ENCODE measurements around the gene MUC16. TPM values are rescaled to one million over a fixed set of nuclear protein-coding genes. Genes with fewer than 3 reads are reported as not detected.

MUC16 gene
- total and polyA plus RNA-seq, 4 donors, result 0.03 to 0.45 TPM; not detected in 2

DNA sequence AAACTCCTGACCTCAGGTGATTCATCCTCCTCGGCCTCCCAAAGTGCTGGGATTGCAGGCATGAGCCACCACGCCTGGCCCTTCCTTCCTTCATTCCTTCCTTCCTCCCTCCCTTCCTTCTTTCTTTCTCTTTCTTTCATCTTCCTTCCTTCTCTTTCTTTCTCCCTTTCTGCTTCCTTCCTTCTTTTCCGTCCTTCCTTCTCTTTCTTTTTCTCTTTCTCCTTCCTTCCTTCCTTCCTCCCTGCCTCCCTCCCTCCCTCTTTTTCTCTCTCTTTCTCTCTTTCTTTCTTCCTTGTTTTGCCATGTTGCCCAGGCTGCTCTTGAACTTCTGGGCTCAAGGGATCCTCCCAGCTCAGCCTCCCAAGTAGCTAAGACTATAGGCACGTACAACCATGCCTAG is 36.5 kb upstream of the MUC16 start:
- DNase-seq (no peak), ATAC-seq (ENCODE audit: low FRiP score) (no peak)
- Histone ChIP-seq H3K27ac (ENCODE audit: low read depth in 1 of 2, low read length in 2 of 2) (no peak overlapping the region), H3K4me1 (ENCODE audit: control insufficient read depth in 1 of 2, insufficient read depth in 2 of 2, low read length in 2 of 2) (no peaks in the 10 kb centered on the region), H3K36me3 (ENCODE audit: control insufficient read depth in 1 of 2, insufficient read depth in 2 of 2, low read length in 1 of 2) (no peaks in the 10 kb centered on the region), H3K9me3 (ENCODE audit: control insufficient read depth, low read length) (no peaks in the 10 kb centered on the region), H3K27me3 (ENCODE audit: control insufficient read depth in 1 of 2, insufficient read depth in 2 of 2, low read length in 1 of 2) (no peaks in the 10 kb centered on the region), H3K4me3 (ENCODE audit: low read length in 2 of 2) (no peak overlapping the region)
- intact Hi-C loops (cut with DNase I), result no loop called here
- WGBS, 2 donors, result 60 to 70% methylated on average over 4 of the region's 4 CpGs

DNA sequence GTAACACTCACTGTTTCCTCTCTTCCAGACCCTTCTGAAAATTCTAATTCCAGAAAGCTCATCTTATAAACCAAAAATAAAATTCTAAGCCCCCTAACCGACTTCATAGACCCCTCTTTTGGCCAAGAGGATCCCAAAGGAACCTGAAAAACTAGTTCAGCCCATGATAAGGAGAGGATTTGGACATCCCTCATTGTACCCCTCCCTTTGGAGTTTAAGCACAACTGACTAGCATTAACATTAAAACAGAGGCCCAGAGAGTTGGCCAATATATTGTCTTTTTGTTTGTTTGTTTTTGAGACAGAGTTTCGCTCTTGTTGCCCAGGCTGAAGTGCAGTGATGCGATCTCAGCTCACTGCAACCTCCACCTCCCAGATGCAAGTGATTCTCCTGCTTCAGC is 34.2 kb upstream of the MUC16 start:
- Histone ChIP-seq H3K36me3 (ENCODE audit: control insufficient read depth in 1 of 2, insufficient read depth in 2 of 2, low read length in 1 of 2) (no peaks in the 10 kb centered on the region), H3K27ac (ENCODE audit: low read depth in 1 of 2, low read length in 2 of 2) (no peak overlapping the region), H3K27me3 (ENCODE audit: control insufficient read depth in 1 of 2, insufficient read depth in 2 of 2, low read length in 1 of 2) (no peaks in the 10 kb centered on the region), H3K9me3 (ENCODE audit: control insufficient read depth, low read length) (no peaks in the 10 kb centered on the region), H3K4me3 (ENCODE audit: low read length in 2 of 2) (no peak overlapping the region), H3K4me1 (ENCODE audit: control insufficient read depth in 1 of 2, insufficient read depth in 2 of 2, low read length in 2 of 2) (no peaks in the 10 kb centered on the region)
- DNase-seq (no peak), ATAC-seq (ENCODE audit: low FRiP score) (no peak)
- intact Hi-C loops (cut with DNase I), result no loop called here
- WGBS, 2 donors, result 50 to 63% methylated on average over 3 of the region's 3 CpGs

DNA sequence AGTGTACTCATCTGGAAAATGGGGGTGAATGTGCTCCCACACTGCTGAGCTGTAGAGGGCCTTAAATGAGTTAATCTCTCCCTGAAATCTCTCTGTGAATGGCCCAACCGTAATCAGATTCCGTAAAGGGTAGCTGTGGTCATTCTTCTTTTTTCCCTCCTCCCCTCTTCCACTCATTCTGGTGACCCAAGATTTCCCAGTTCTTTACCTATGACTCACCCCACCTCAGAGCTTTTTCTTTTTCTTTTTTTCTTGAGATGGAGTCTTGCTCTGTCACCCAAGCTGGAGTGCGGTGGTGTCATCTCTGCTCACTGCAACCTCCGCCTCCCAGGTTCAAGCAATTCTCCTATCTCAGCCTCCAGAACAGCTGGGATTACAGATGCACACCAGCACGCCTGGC is 33.3 kb upstream of the MUC16 start:
- no peaks in the 10 kb centered on the region for H3K36me3 ChIP-seq (ENCODE audit: control insufficient read depth in 1 of 2, insufficient read depth in 2 of 2, low read length in 1 of 2)
- H3K4me1 ChIP-seq (ENCODE audit: control insufficient read depth in 1 of 2, insufficient read depth in 2 of 2, low read length in 2 of 2), result no peaks in the 10 kb centered on the region
- 85 to 88% methylated on average over 5 of the region's 5 CpGs for WGBS, 2 donors
- intact Hi-C loops (cut with DNase I), result no loop called here
- no peak overlapping the region for H3K4me3 ChIP-seq (ENCODE audit: low read length in 2 of 2)
- no peaks in the 10 kb centered on the region for H3K27me3 ChIP-seq (ENCODE audit: control insufficient read depth in 1 of 2, insufficient read depth in 2 of 2, low read length in 1 of 2)
- no peaks in the 10 kb centered on the region for H3K9me3 ChIP-seq (ENCODE audit: control insufficient read depth, low read length)
- H3K27ac ChIP-seq (ENCODE audit: low read depth in 1 of 2, low read length in 2 of 2), result no peak overlapping the region
- ATAC-seq (ENCODE audit: low FRiP score), result no peak
- no peak for DNase-seq

DNA sequence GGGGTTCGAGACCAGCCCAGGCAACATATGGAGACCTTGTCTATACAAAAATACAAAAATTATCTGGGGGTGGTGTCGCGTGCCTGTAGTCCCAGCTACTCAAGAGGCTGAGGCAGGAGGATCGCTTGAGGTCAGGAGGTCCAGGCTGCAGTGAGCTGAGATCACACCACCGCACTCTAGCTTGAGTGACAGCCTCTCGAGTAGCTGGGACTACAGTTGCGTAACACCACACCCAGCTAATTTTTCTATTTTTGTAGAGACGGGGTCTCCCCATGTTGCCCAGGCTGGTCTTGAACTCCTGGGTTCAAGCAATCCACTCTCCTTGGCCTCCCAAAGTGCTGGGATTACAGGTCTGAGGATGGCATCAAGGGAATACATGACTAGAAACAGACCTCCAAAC is 30.8 kb upstream of the MUC16 start:
- 83 to 85% methylated on average over 8 of the region's 8 CpGs for WGBS, 2 donors
- no peak overlapping the region for H3K27ac ChIP-seq (ENCODE audit: low read depth in 1 of 2, low read length in 2 of 2)
- no peaks in the 10 kb centered on the region for H3K9me3 ChIP-seq (ENCODE audit: control insufficient read depth, low read length)
- H3K4me1 ChIP-seq (ENCODE audit: control insufficient read depth in 1 of 2, insufficient read depth in 2 of 2, low read length in 2 of 2), result no peaks in the 10 kb centered on the region
- no peaks in the 10 kb centered on the region for H3K27me3 ChIP-seq (ENCODE audit: control insufficient read depth in 1 of 2, insufficient read depth in 2 of 2, low read length in 1 of 2)
- intact Hi-C loops (cut with DNase I), result no loop called here
- H3K36me3 ChIP-seq (ENCODE audit: control insufficient read depth in 1 of 2, insufficient read depth in 2 of 2, low read length in 1 of 2), result no peaks in the 10 kb centered on the region
- no peak for DNase-seq
- H3K4me3 ChIP-seq (ENCODE audit: low read length in 2 of 2), result no peak overlapping the region
- no peak for ATAC-seq (ENCODE audit: low FRiP score)

DNA sequence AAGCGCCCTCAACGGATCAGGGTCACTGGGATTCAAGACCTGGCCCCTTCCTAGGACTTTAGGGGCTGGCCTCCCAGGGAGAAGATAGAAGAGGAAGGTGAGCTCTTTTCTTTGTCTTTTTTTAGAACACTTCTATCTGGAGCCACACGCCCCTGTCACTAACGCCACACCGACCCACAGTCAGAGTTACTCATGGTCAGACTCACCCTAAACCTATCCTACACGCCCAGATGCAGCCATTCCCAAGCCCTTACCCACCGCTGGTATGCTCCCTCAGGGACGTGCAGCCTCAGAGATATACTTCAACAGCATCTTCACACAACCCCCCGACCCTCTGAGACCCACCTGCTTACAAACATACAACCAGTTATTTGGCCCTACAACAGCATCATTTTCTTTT is 29.9 kb upstream of the MUC16 start:
- Histone ChIP-seq H3K4me1 (ENCODE audit: control insufficient read depth in 1 of 2, insufficient read depth in 2 of 2, low read length in 2 of 2) (no peaks in the 10 kb centered on the region), H3K27ac (ENCODE audit: low read depth in 1 of 2, low read length in 2 of 2) (no peak overlapping the region), H3K36me3 (ENCODE audit: control insufficient read depth in 1 of 2, insufficient read depth in 2 of 2, low read length in 1 of 2) (no peaks in the 10 kb centered on the region), H3K27me3 (ENCODE audit: control insufficient read depth in 1 of 2, insufficient read depth in 2 of 2, low read length in 1 of 2) (no peaks in the 10 kb centered on the region), H3K9me3 (ENCODE audit: control insufficient read depth, low read length) (no peaks in the 10 kb centered on the region), H3K4me3 (ENCODE audit: low read length in 2 of 2) (no peak overlapping the region)
- 70% methylated on average over 9 of the region's 9 CpGs for WGBS, 2 donors
- intact Hi-C loops (cut with DNase I), result no loop called here
- ATAC-seq (ENCODE audit: low FRiP score) (no peak), DNase-seq (no peak)

DNA sequence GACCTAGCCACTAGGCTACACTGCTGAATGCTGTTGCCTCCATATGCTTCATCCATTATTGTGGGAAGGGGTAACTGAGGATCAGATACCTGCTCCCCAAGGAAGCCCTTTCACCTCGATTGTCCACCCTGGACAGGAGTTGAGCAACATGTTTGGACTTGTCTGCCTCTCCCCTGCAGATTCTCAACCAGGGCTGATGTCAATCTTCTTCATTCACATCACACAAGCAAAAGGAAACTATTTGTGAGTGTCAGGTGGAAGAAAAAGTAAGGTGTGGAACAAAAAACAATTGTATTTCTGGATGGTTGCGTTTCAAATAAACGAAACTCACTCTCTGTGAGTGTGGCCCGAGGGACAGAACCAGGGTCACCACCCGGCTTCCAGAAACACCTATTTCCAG is 29.5 kb upstream of the MUC16 start:
- no peaks in the 10 kb centered on the region for H3K36me3 ChIP-seq (ENCODE audit: control insufficient read depth in 1 of 2, insufficient read depth in 2 of 2, low read length in 1 of 2)
- ATAC-seq (ENCODE audit: low FRiP score) (no peak), DNase-seq (no peak)
- no peaks in the 10 kb centered on the region for H3K9me3 ChIP-seq (ENCODE audit: control insufficient read depth, low read length)
- intact Hi-C loops (cut with DNase I), result no loop called here
- no peaks in the 10 kb centered on the region for H3K4me1 ChIP-seq (ENCODE audit: control insufficient read depth in 1 of 2, insufficient read depth in 2 of 2, low read length in 2 of 2)
- H3K27ac ChIP-seq (ENCODE audit: low read depth in 1 of 2, low read length in 2 of 2), result no peak overlapping the region
- no peaks in the 10 kb centered on the region for H3K27me3 ChIP-seq (ENCODE audit: control insufficient read depth in 1 of 2, insufficient read depth in 2 of 2, low read length in 1 of 2)
- 60 to 68% methylated on average over 5 of the region's 5 CpGs for WGBS, 2 donors
- H3K4me3 ChIP-seq (ENCODE audit: low read length in 2 of 2), result no peak overlapping the region

DNA sequence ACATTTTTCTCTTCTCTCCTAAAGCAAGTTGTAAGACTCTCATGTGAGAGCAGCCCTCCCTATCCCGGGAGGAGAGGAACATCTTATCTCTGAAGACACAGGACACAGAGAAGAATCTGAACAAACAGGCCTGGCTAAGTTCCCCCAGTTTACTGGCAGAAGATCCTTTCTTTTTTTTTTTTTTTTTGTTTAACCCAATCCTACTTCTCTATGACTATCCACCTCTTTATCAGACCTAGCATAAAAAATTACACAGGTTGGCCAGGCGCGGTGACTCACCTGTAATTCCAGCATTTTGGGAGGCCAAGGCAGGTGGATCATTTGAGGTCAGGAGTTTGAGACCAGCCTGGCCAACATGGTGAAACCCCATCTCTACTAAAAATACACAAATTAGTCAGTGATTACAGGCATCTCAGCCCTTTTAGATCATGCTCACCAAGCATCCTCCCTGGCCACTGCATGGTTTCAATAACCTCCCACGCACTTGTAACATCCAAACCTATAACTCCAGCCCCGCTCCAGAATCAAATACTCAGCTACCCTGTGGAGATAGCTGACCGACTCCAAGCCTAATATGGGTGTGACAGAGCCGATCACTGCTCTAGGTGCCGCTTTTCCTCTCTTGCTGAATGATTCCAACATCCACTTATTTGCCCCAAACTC is 27.3 kb upstream of the MUC16 start:
- no peaks in the 10 kb centered on the region for H3K9me3 ChIP-seq (ENCODE audit: control insufficient read depth, low read length)
- H3K4me3 ChIP-seq (ENCODE audit: low read length in 2 of 2), result no peak overlapping the region
- H3K36me3 ChIP-seq (ENCODE audit: control insufficient read depth in 1 of 2, insufficient read depth in 2 of 2, low read length in 1 of 2), result no peaks in the 10 kb centered on the region
- WGBS, 2 donors, result 79 to 84% methylated on average over 8 of the region's 8 CpGs
- DNase-seq (no peak), ATAC-seq (ENCODE audit: low FRiP score) (no peak)
- intact Hi-C loops (cut with DNase I), result no loop called here
- no peaks in the 10 kb centered on the region for H3K4me1 ChIP-seq (ENCODE audit: control insufficient read depth in 1 of 2, insufficient read depth in 2 of 2, low read length in 2 of 2)
- no peak overlapping the region for H3K27ac ChIP-seq (ENCODE audit: low read depth in 1 of 2, low read length in 2 of 2)
- H3K27me3 ChIP-seq (ENCODE audit: control insufficient read depth in 1 of 2, insufficient read depth in 2 of 2, low read length in 1 of 2), result no peaks in the 10 kb centered on the region

DNA sequence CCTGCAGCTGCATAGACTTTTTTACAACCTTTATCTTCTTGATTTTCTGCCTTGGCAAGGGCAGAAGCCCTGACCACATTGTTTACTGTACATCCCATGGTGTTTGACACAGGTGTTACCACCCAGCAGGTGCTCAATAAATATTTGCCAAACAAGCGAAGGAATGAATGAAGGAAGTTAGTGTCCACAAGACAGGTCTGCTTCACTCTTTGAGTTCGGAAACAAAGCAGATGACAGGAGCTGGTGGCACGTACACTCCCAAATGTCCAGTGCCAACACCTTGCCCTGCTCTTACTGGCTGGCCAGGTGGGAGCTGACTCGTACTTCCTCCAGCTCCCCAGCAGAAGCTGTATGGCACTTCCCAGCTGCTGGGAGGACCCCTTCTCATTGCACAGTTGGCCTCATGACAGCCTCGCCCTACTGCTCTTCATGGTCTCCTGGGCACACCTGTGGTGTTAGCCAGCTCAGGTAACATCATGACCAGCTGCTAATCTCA is 22.0 kb upstream of the MUC16 start:
- H3K9me3 ChIP-seq (ENCODE audit: control insufficient read depth, low read length), result peaks cover 1% of the 10 kb centered on the region
- H3K4me3 ChIP-seq (ENCODE audit: low read length in 2 of 2), result no peak overlapping the region
- intact Hi-C loops (cut with DNase I), result no loop called here
- 68 to 71% methylated on average over 5 of the region's 5 CpGs for WGBS, 2 donors
- DNase-seq, result no peak
- H3K27me3 ChIP-seq (ENCODE audit: control insufficient read depth in 1 of 2, insufficient read depth in 2 of 2, low read length in 1 of 2), result no peaks in the 10 kb centered on the region
- ATAC-seq (ENCODE audit: low FRiP score), result no peak
- no peak overlapping the region for H3K27ac ChIP-seq (ENCODE audit: low read depth in 1 of 2, low read length in 2 of 2)
- no peaks in the 10 kb centered on the region for H3K4me1 ChIP-seq (ENCODE audit: control insufficient read depth in 1 of 2, insufficient read depth in 2 of 2, low read length in 2 of 2)
- H3K36me3 ChIP-seq (ENCODE audit: control insufficient read depth in 1 of 2, insufficient read depth in 2 of 2, low read length in 1 of 2), result no peaks in the 10 kb centered on the region

DNA sequence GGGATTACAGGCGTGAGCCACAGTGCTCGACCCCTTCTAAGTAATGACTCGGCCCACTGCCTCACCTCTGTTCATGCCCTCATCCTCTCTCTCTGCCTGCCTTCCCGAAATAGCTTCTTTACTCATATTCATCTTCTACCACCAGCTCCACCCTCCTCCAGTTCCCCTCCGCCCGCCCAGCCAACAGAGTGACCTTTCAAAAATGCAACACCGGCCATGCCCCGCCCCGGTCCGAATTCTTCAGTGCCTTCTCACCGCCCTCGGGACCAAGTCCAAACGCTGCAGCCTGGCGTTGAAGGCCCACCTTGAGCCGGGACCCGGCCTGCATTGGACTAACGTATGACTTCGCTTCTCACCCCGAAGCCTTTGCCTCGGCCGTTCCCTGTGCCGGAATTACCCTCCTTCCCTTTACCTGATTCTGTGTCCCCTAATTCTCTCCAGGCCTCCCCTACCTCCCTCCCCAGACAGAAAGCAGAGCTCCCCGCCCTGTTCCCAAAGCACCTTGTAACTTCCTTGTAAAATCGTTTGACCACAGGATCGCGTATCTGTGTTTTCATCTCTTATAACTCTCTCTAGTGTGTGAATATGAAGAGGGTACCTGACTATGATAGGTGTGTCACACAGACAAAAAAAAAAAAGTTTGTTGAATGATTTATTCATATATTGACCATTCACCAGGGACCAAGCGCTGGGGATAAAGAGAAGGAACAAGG is 8.1 kb upstream of the MUC16 start:
- intact Hi-C loops (cut with DNase I), result no loop called here
- Histone ChIP-seq H3K27ac (ENCODE audit: low read depth in 1 of 2, low read length in 2 of 2) (no peak overlapping the region), H3K27me3 (ENCODE audit: control insufficient read depth in 1 of 2, insufficient read depth in 2 of 2, low read length in 1 of 2) (no peaks in the 10 kb centered on the region), H3K36me3 (ENCODE audit: control insufficient read depth in 1 of 2, insufficient read depth in 2 of 2, low read length in 1 of 2) (no peaks in the 10 kb centered on the region), H3K4me3 (ENCODE audit: low read length in 2 of 2) (no peak overlapping the region), H3K4me1 (ENCODE audit: control insufficient read depth in 1 of 2, insufficient read depth in 2 of 2, low read length in 2 of 2) (no peaks in the 10 kb centered on the region), H3K9me3 (ENCODE audit: control insufficient read depth, low read length) (no peaks in the 10 kb centered on the region)
- WGBS, 2 donors, result 81 to 84% methylated on average over 27 of the region's 27 CpGs
- no peak for ATAC-seq (ENCODE audit: low FRiP score)
- DNase-seq, result no peak

Data from aorta (tissue), 5 donors.